ENCODE results near the gene FIBP. TPM values are rescaled to one million over a fixed set of nuclear protein-coding genes. Genes with fewer than 3 reads are reported as not detected.

Gene FIBP
- total RNA-seq, 1 donor from 2014 or later = 144 TPM

GRCh38 chr11:65856689-65857499 lies 31.4 kb downstream of the FIBP start:
- H3K36me3 ChIP-seq (ENCODE audit: control insufficient read depth, insufficient read depth, low read length) = peaks cover 5% of the 10 kb centered on the region
- no peak for DNase-seq (ENCODE audit: low read depth)
- no peaks in the 10 kb centered on the region for H3K27me3 ChIP-seq (ENCODE audit: control insufficient read depth, insufficient read depth, low read length)
- TF ChIP-seq CTCF (IDR thresholded peaks at IDR 0.05; ENCODE audit: insufficient read depth, low read length, poor library complexity, severe bottlenecking) = no peak
- peak overlapping the region; percentile 97 for H3K4me3 ChIP-seq (ENCODE audit: low read depth, low read length)

- Histone ChIP-seq H3K36me3 (ENCODE audit: control insufficient read depth, insufficient read depth, low read length) (peaks cover 5% of the 10 kb centered on the region), H3K27me3 (ENCODE audit: control insufficient read depth, insufficient read depth, low read length) (no peaks in the 10 kb centered on the region), H3K4me3 (ENCODE audit: low read depth, low read length) (peak overlapping the region; percentile 97)
- no peak for TF ChIP-seq CTCF (IDR thresholded peaks at IDR 0.05; ENCODE audit: insufficient read depth, low read length, poor library complexity, severe bottlenecking)
- DNase-seq (ENCODE audit: low read depth) = no peak
These were observed 32.3 kb downstream of the FIBP start for GRCh38 chr11:65855927-65856363.

- Histone ChIP-seq H3K36me3 (ENCODE audit: control insufficient read depth, insufficient read depth, low read length) (peaks cover 5% of the 10 kb centered on the region), H3K4me3 (ENCODE audit: low read depth, low read length) (no peak overlapping the region)
- no peak for TF ChIP-seq CTCF (IDR thresholded peaks at IDR 0.05; ENCODE audit: insufficient read depth, low read length, poor library complexity, severe bottlenecking)
These were observed 33.1 kb downstream of the FIBP start for GRCh38 chr11:65854852-65855837.

GRCh38 chr11:65854161-65854592 lies 34.1 kb downstream of the FIBP start:
- H3K4me3 ChIP-seq (ENCODE audit: low read depth, low read length) = no peak overlapping the region

More at GRCh38 chr11:65854852-65855837, 33.1 kb downstream of the FIBP start:
- H3K27me3 ChIP-seq (ENCODE audit: control insufficient read depth, insufficient read depth, low read length) = no peaks in the 10 kb centered on the region
- DNase-seq (ENCODE audit: low read depth) = no peak

More at GRCh38 chr11:65854161-65854592, 34.1 kb downstream of the FIBP start:
- Histone ChIP-seq H3K27me3 (ENCODE audit: control insufficient read depth, insufficient read depth, low read length) (no peaks in the 10 kb centered on the region), H3K36me3 (ENCODE audit: control insufficient read depth, insufficient read depth, low read length) (peaks cover 5% of the 10 kb centered on the region)
- no peak for DNase-seq (ENCODE audit: low read depth)
- TF ChIP-seq CTCF (IDR thresholded peaks at IDR 0.05; ENCODE audit: insufficient read depth, low read length, poor library complexity, severe bottlenecking) = no peak
